NB4 (cell line): ENCODE measurements around the gene PTPRZ1.

Source experiments
- CTCF ChIP-seq: IDR thresholded peaks from one replicate; pipeline ENCODE4 v1.5.1; 2012; ENCODE audit warnings: low read depth, low read length
- MAX ChIP-seq: IDR thresholded peaks from 2 replicates; pipeline ENCODE4 v1.6.1; 2011; ENCODE audit warnings: low read depth, low read length

- TF ChIP-seq CTCF (no peak), MAX (no peak)
These were observed 41.2 kb upstream of the PTPRZ1 start for GRCh38 chr7:121831801-121832200.
